HL-60 (cell line): ENCODE measurements around the gene BCLAF3.

Source experiments
- DNase-seq, 2 experiments: peaks; one replicate each; pipeline ENCODE4 v3.0.0-alpha.2; 2010 to 2020; ENCODE audit warnings: low read depth in 1 of 2, low spot score in 1 of 2
- H3K27ac ChIP-seq: fragments of 250-450 bp; sonication (Bioruptor Pico); replicated peaks from 2 replicates; pipeline ENCODE4 v1.5.1; 2020; ENCODE audit warnings: mild to moderate bottlenecking, moderate library complexity
- H3K27me3 ChIP-seq: fragments of 250-450 bp; sonication (Bioruptor Pico); 2 replicates; pipeline ENCODE4 v1.5.1; 2021; ENCODE audit warnings: mild to moderate bottlenecking, moderate library complexity; ENCODE audit not compliant: insufficient read depth, poor library complexity, severe bottlenecking
- H3K4me3 ChIP-seq: replicated peaks from 2 replicates; pipeline ENCODE4 v1.5.1; 2011; ENCODE audit warnings: mild to moderate bottlenecking, control low read depth, low read length; ENCODE audit not compliant: insufficient read depth
- GABPA ChIP-seq: IDR thresholded peaks from 2 replicates; pipeline ENCODE4 v1.6.1; 2012; ENCODE audit warnings: low read depth
- POLR2AphosphoS5 ChIP-seq: IDR thresholded peaks from 2 replicates; pipeline ENCODE4 v1.6.1; 2012; ENCODE audit warnings: low read depth
- SPI1 ChIP-seq: IDR thresholded peaks from 2 replicates; pipeline ENCODE4 v1.6.1; 2012; ENCODE audit warnings: low read depth, mild to moderate bottlenecking, borderline replicate concordance
- TF ChIP-seq, protein P1 (sequence below): IDR thresholded peaks from 2 replicates; pipeline ENCODE4 v1.6.1; 2012; ENCODE audit warnings: low read depth; ENCODE audit not compliant: insufficient replicate concordance
- TF ChIP-seq, protein P2 (sequence below): IDR thresholded peaks from one replicate; pipeline ENCODE4 v1.5.1; 2011; ENCODE audit warnings: low read length, control low read depth, inconsistent platforms; ENCODE audit not compliant: insufficient read depth

Gene BCLAF3

DNA sequence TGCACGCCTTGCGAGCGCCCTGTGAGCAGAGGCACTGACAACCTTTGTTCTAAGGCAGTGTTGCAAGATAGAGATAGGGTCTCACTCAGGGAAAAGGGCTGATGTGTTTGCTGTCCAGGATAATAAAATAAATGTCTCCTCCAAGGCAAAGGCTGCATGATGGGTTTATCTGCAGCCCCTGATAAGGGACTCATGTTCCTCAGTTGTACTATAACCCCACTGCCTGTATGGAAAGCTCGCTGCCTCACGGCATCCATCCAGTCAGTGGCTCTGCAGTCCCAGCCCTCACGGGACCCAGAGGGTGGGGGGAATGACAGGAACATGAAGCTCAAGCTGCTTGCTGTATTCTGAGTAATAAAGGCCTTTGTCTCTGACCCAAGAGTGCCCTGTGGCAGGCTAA lies 22.6 kb downstream of the BCLAF3 start:
- H3K27me3 ChIP-seq, result no peaks in the 10 kb centered on the region
- H3K4me3 ChIP-seq, result no peak overlapping the region
- no peak for DNase-seq
- H3K27ac ChIP-seq, result no peak overlapping the region
- TF ChIP-seq, protein P1, sequence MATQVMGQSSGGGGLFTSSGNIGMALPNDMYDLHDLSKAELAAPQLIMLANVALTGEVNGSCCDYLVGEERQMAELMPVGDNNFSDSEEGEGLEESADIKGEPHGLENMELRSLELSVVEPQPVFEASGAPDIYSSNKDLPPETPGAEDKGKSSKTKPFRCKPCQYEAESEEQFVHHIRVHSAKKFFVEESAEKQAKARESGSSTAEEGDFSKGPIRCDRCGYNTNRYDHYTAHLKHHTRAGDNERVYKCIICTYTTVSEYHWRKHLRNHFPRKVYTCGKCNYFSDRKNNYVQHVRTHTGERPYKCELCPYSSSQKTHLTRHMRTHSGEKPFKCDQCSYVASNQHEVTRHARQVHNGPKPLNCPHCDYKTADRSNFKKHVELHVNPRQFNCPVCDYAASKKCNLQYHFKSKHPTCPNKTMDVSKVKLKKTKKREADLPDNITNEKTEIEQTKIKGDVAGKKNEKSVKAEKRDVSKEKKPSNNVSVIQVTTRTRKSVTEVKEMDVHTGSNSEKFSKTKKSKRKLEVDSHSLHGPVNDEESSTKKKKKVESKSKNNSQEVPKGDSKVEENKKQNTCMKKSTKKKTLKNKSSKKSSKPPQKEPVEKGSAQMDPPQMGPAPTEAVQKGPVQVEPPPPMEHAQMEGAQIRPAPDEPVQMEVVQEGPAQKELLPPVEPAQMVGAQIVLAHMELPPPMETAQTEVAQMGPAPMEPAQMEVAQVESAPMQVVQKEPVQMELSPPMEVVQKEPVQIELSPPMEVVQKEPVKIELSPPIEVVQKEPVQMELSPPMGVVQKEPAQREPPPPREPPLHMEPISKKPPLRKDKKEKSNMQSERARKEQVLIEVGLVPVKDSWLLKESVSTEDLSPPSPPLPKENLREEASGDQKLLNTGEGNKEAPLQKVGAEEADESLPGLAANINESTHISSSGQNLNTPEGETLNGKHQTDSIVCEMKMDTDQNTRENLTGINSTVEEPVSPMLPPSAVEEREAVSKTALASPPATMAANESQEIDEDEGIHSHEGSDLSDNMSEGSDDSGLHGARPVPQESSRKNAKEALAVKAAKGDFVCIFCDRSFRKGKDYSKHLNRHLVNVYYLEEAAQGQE, result no peak
- TF ChIP-seq GABPA, result no peak
- TF ChIP-seq SPI1, result no peak

DNA sequence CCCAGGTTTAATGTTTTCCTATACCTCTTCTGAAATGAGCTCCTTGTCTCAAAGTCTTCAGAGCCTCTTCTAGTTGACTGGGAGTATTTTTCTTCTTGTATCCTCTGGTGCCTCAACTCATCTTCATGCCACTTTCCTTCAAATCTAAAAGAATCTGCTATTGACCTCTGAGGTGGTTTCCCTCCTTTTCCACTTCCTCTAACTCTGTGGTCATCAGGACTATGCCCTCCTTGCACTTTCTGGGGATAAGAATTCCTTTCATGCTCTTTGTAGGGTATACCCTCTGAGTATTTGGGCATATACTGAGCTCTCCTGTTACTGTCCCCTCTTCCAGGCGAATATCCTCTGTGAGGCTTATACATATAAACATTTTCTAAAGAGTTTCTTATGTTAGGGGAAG lies 24.8 kb downstream of the BCLAF3 start:
- Histone ChIP-seq H3K27me3 (no peaks in the 10 kb centered on the region), H3K4me3 (no peak overlapping the region), H3K27ac (no peak overlapping the region)
- TF ChIP-seq, protein P2, sequence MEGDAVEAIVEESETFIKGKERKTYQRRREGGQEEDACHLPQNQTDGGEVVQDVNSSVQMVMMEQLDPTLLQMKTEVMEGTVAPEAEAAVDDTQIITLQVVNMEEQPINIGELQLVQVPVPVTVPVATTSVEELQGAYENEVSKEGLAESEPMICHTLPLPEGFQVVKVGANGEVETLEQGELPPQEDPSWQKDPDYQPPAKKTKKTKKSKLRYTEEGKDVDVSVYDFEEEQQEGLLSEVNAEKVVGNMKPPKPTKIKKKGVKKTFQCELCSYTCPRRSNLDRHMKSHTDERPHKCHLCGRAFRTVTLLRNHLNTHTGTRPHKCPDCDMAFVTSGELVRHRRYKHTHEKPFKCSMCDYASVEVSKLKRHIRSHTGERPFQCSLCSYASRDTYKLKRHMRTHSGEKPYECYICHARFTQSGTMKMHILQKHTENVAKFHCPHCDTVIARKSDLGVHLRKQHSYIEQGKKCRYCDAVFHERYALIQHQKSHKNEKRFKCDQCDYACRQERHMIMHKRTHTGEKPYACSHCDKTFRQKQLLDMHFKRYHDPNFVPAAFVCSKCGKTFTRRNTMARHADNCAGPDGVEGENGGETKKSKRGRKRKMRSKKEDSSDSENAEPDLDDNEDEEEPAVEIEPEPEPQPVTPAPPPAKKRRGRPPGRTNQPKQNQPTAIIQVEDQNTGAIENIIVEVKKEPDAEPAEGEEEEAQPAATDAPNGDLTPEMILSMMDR, result no peak
- TF ChIP-seq, protein P1, result no peak
- TF ChIP-seq POLR2AphosphoS5 (no peak), GABPA (no peak), SPI1 (no peak)
- no peak for DNase-seq

DNA sequence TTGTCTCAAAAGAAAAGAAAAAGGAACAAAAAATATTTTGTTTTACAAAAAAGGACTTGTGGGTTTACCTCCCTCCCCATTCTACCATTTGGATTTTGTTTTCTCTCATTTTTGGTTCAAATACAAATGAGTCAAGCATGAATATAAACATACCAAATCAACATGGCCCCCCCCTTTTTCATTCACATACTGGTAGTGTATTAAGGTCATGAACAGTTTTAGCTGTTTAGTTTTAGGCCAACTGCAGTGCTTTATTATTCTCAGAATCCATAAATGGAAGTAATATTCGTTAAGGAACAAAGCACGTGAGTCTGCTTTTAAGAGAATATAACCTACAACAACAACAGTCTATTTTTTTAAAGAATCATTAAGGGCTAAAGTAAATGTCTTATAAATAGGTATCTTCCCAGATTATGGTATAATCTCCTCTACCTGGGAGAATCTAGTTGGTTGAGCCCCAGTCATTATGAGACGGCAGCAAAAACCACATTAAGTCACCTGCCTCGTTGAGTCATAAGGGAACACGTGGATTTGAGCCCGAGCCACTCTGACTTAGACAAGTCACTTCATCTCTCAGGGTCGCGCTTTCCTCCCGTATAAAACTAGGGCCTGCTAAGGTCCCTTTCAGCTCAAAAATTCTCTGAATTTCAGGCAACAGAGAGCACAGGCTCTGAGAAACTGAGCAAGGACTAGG lies 26.7 kb downstream of the BCLAF3 start:
- DNase-seq, result no peak
- Histone ChIP-seq H3K27ac (no peak overlapping the region), H3K4me3 (no peak overlapping the region), H3K27me3 (no peaks in the 10 kb centered on the region)
- TF ChIP-seq SPI1 (no peak), GABPA (no peak)
- TF ChIP-seq, protein P2, result no peak

DNA sequence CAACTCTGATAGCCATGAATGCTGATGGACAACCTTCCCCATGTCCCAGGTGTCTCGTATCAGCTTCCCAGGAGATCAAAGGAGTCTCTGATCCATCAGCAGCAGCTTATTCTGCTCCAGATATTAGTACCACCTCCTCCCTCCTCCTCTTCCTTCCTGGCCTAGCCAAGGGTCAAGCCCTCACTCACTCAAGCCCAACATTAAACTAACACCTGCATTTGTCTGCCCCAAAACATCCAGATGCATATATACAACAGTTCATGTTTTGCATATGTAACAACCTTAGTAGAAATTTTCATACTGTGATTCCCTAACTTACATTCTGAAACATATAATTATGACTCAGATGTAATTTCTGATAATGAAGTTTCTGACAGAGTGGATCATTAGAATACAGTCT lies 29.9 kb downstream of the BCLAF3 start:
- TF ChIP-seq, protein P2, result no peak
- TF ChIP-seq POLR2AphosphoS5 (no peak), SPI1 (no peak), GABPA (no peak)
- TF ChIP-seq, protein P1, result no peak
- H3K4me3 ChIP-seq, result no peak overlapping the region
- no peaks in the 10 kb centered on the region for H3K27me3 ChIP-seq
- DNase-seq, result no peak
- H3K27ac ChIP-seq, result no peak overlapping the region
